ENCODE data around the gene CUBN.

Gene CUBN

GRCh38 chr10:17171141-17171641 is 41.6 kb upstream of the CUBN start:
- H3K27me3 ChIP-seq (ENCODE audit: insufficient read depth, insufficient read length) = no peaks in the 10 kb centered on the region
- H3K9ac ChIP-seq (ENCODE audit: insufficient read length, low read depth) = no peak overlapping the region
- no peaks in the 10 kb centered on the region for H3K36me3 ChIP-seq (ENCODE audit: insufficient read depth, insufficient read length, low read length)
- DNase-seq (ENCODE audit: low read depth, low spot score) = no peak
- TF ChIP-seq SUZ12 (IDR thresholded peaks at IDR 0.05; ENCODE audit: extremely low read depth, insufficient read depth, insufficient read length) = no peak
- TF ChIP-seq YY1 (IDR thresholded peaks at IDR 0.05; ENCODE audit: insufficient read depth, insufficient read length) = no peak
- TF ChIP-seq ZNF274 (IDR thresholded peaks at IDR 0.05; ENCODE audit: low read depth, low read length) = no peak
- no peak overlapping the region for H3K4me3 ChIP-seq (ENCODE audit: insufficient read length, low read depth)
- no peaks in the 10 kb centered on the region for H3K4me1 ChIP-seq (ENCODE audit: insufficient read depth, insufficient read length)
- no peaks in the 10 kb centered on the region for H3K9me3 ChIP-seq (ENCODE audit: insufficient read depth, low read length)

DNA sequence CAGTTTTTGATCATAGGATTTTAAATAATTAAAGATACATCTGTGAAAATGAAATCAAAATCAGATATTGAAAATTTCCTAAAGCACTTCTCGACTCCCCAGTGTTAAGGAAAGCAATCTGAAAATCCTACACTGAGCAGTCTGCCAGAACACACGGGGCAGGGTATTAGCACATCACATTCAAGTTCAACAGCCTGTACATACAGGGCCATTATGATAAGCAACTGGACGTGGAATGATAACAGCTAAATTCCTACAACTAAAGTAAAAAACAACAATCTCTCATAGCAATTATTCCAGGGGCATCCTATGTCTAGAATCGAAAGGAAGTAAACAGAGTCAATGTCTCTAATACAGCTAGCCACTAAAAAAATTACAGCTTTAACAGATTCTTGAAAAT is 40.2 kb upstream of the CUBN start:
- H3K9me3 ChIP-seq (ENCODE audit: insufficient read depth, low read length) = no peaks in the 10 kb centered on the region
- H3K27me3 ChIP-seq (ENCODE audit: insufficient read depth, insufficient read length) = no peaks in the 10 kb centered on the region
- no peak for DNase-seq (ENCODE audit: low read depth, low spot score)
- TF ChIP-seq SUZ12 (IDR thresholded peaks at IDR 0.05; ENCODE audit: extremely low read depth, insufficient read depth, insufficient read length) (no peak), YY1 (IDR thresholded peaks at IDR 0.05; ENCODE audit: insufficient read depth, insufficient read length) (no peak), ZNF274 (IDR thresholded peaks at IDR 0.05; ENCODE audit: low read depth, low read length) (no peak)
- no peaks in the 10 kb centered on the region for H3K36me3 ChIP-seq (ENCODE audit: insufficient read depth, insufficient read length, low read length)
- H3K4me3 ChIP-seq (ENCODE audit: insufficient read length, low read depth) = no peak overlapping the region
- H3K4me1 ChIP-seq (ENCODE audit: insufficient read depth, insufficient read length) = no peaks in the 10 kb centered on the region
- H3K9ac ChIP-seq (ENCODE audit: insufficient read length, low read depth) = no peak overlapping the region

- TF ChIP-seq SUZ12 (IDR thresholded peaks at IDR 0.05; ENCODE audit: extremely low read depth, insufficient read depth, insufficient read length) (no peak), ZNF274 (IDR thresholded peaks at IDR 0.05; ENCODE audit: low read depth, low read length) (no peak), YY1 (IDR thresholded peaks at IDR 0.05; ENCODE audit: insufficient read depth, insufficient read length) (no peak)
- H3K4me3 ChIP-seq (ENCODE audit: insufficient read length, low read depth) = no peak overlapping the region
- DNase-seq (ENCODE audit: low read depth, low spot score) = no peak
- H3K9me3 ChIP-seq (ENCODE audit: insufficient read depth, low read length) = no peaks in the 10 kb centered on the region
- no peaks in the 10 kb centered on the region for H3K4me1 ChIP-seq (ENCODE audit: insufficient read depth, insufficient read length)
- no peaks in the 10 kb centered on the region for H3K36me3 ChIP-seq (ENCODE audit: insufficient read depth, insufficient read length, low read length)
- H3K27me3 ChIP-seq (ENCODE audit: insufficient read depth, insufficient read length) = no peaks in the 10 kb centered on the region
- no peak overlapping the region for H3K9ac ChIP-seq (ENCODE audit: insufficient read length, low read depth)
Observed at GRCh38 chr10:17166699-17167098, 37.1 kb upstream of the CUBN start.

DNA sequence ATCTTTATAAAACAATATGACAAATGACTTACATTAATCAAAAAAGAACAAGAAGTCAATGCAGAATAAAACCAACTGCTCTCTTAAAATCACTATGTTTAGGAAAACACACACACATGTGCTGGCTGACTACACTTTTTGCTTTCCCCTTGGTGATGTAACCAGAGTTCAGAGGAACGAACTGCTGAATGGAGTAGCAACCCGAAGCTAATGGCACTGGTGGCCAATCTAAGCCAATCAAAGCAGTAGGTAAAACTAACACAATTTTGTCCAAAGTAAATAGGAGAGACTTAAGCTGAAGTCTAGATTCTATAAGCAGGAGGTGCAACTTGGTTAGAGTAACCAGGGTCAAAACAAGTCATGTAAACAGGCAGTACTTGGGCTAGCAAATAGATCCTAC is 33.2 kb upstream of the CUBN start:
- H3K4me3 ChIP-seq (ENCODE audit: insufficient read length, low read depth) = no peak overlapping the region
- H3K9ac ChIP-seq (ENCODE audit: insufficient read length, low read depth) = no peak overlapping the region
- no peaks in the 10 kb centered on the region for H3K4me1 ChIP-seq (ENCODE audit: insufficient read depth, insufficient read length)
- no peaks in the 10 kb centered on the region for H3K36me3 ChIP-seq (ENCODE audit: insufficient read depth, insufficient read length, low read length)
- DNase-seq (ENCODE audit: low read depth, low spot score) = no peak
- no peaks in the 10 kb centered on the region for H3K9me3 ChIP-seq (ENCODE audit: insufficient read depth, low read length)
- TF ChIP-seq SUZ12 (IDR thresholded peaks at IDR 0.05; ENCODE audit: extremely low read depth, insufficient read depth, insufficient read length) = no peak
- no peak for TF ChIP-seq ZNF274 (IDR thresholded peaks at IDR 0.05; ENCODE audit: low read depth, low read length)
- TF ChIP-seq YY1 (IDR thresholded peaks at IDR 0.05; ENCODE audit: insufficient read depth, insufficient read length) = no peak
- H3K27me3 ChIP-seq (ENCODE audit: insufficient read depth, insufficient read length) = no peaks in the 10 kb centered on the region

- no peak overlapping the region for H3K9ac ChIP-seq (ENCODE audit: insufficient read length, low read depth)
- no peaks in the 10 kb centered on the region for H3K36me3 ChIP-seq (ENCODE audit: insufficient read depth, insufficient read length, low read length)
- H3K4me1 ChIP-seq (ENCODE audit: insufficient read depth, insufficient read length) = no peaks in the 10 kb centered on the region
- H3K4me3 ChIP-seq (ENCODE audit: insufficient read length, low read depth) = no peak overlapping the region
- no peak for DNase-seq (ENCODE audit: low read depth, low spot score)
- no peaks in the 10 kb centered on the region for H3K27me3 ChIP-seq (ENCODE audit: insufficient read depth, insufficient read length)
- H3K9me3 ChIP-seq (ENCODE audit: insufficient read depth, low read length) = no peaks in the 10 kb centered on the region
- no peak for TF ChIP-seq ZNF274 (IDR thresholded peaks at IDR 0.05; ENCODE audit: low read depth, low read length)
- no peak for TF ChIP-seq SUZ12 (IDR thresholded peaks at IDR 0.05; ENCODE audit: extremely low read depth, insufficient read depth, insufficient read length)
- no peak for TF ChIP-seq YY1 (IDR thresholded peaks at IDR 0.05; ENCODE audit: insufficient read depth, insufficient read length)
Observed at GRCh38 chr10:17161775-17162174, 32.2 kb upstream of the CUBN start.

GRCh38 chr10:17157024-17157423 is 27.4 kb upstream of the CUBN start:
- no peak for DNase-seq (ENCODE audit: low read depth, low spot score)

DNA sequence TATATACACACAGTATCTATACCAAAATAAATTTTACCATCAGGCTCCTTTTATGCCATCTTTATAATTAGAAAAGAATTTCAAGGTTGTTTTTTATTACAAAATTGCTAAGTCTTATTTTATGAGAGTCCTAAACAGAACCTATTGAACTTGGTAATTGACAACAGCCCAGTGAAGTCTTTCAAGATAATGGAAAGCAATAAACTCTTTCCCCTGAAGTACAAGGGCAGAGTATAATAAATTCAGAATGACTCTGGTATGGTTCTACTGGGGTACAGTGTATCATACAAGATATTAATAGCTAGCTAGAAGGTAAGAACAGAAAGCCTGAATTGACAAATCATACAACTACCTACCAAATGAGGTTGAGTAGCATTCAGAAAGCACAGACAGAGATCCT is 26.2 kb upstream of the CUBN start:
- TF ChIP-seq ZNF274 (IDR thresholded peaks at IDR 0.05; ENCODE audit: low read depth, low read length) = no peak
- TF ChIP-seq YY1 (IDR thresholded peaks at IDR 0.05; ENCODE audit: insufficient read depth, insufficient read length) = no peak
- TF ChIP-seq SUZ12 (IDR thresholded peaks at IDR 0.05; ENCODE audit: extremely low read depth, insufficient read depth, insufficient read length) = no peak
- no peaks in the 10 kb centered on the region for H3K9me3 ChIP-seq (ENCODE audit: insufficient read depth, low read length)
- no peak overlapping the region for H3K4me3 ChIP-seq (ENCODE audit: insufficient read length, low read depth)
- H3K4me1 ChIP-seq (ENCODE audit: insufficient read depth, insufficient read length) = no peaks in the 10 kb centered on the region
- no peak for DNase-seq (ENCODE audit: low read depth, low spot score)
- H3K9ac ChIP-seq (ENCODE audit: insufficient read length, low read depth) = no peak overlapping the region
- no peaks in the 10 kb centered on the region for H3K36me3 ChIP-seq (ENCODE audit: insufficient read depth, insufficient read length, low read length)
- H3K27me3 ChIP-seq (ENCODE audit: insufficient read depth, insufficient read length) = no peaks in the 10 kb centered on the region

More at GRCh38 chr10:17157024-17157423, 27.4 kb upstream of the CUBN start:
- Histone ChIP-seq H3K4me1 (ENCODE audit: insufficient read depth, insufficient read length) (no peaks in the 10 kb centered on the region), H3K36me3 (ENCODE audit: insufficient read depth, insufficient read length, low read length) (no peaks in the 10 kb centered on the region), H3K27me3 (ENCODE audit: insufficient read depth, insufficient read length) (no peaks in the 10 kb centered on the region), H3K9ac (ENCODE audit: insufficient read length, low read depth) (no peak overlapping the region), H3K9me3 (ENCODE audit: insufficient read depth, low read length) (no peaks in the 10 kb centered on the region), H3K4me3 (ENCODE audit: insufficient read length, low read depth) (no peak overlapping the region)
- no peak for TF ChIP-seq SUZ12 (IDR thresholded peaks at IDR 0.05; ENCODE audit: extremely low read depth, insufficient read depth, insufficient read length)
- no peak for TF ChIP-seq ZNF274 (IDR thresholded peaks at IDR 0.05; ENCODE audit: low read depth, low read length)
- no peak for TF ChIP-seq YY1 (IDR thresholded peaks at IDR 0.05; ENCODE audit: insufficient read depth, insufficient read length)

Measured in NT2/D1 (cell line).